ENCODE measurements around the gene SLC16A5. TPM values are rescaled to one million over a fixed set of nuclear protein-coding genes. Genes with fewer than 3 reads are reported as not detected.

Gene SLC16A5
- 12.7 and 19.1 TPM in 2 replicates for total RNA-seq

GRCh38 chr17:75087558-75088453 lies at the start of gene SLC16A5:
Gene SLC16A5, plus strand, starts transcription at chr17:75087954. Its CDS starts 5,683 bp downstream, at chr17:75093637.

GRCh38 chr17:75046407-75047289 lies 41.1 kb upstream of the SLC16A5 start, which contains the start of the genes ATP5PD and KCTD2:
Gene ATP5PD, minus strand, starts transcription at chr17:75046969. Its CDS starts 4,319 bp downstream, at chr17:75042650.
Gene KCTD2, plus strand, starts transcription at chr17:75047225. Its CDS starts 26 bp downstream, at chr17:75047251.

GRCh38 chr17:75109407-75110233 lies 21.9 kb downstream of the SLC16A5 start, which contains the start of gene ARMC7:
Gene ARMC7, plus strand, starts transcription at chr17:75109969. Its CDS starts 320 bp downstream, at chr17:75110289.

GRCh38 chr17:75131278-75132017 lies 43.7 kb downstream of the SLC16A5 start, which contains the start of gene NT5C:
Gene NT5C, minus strand, starts transcription at chr17:75131742. Its CDS starts 35 bp downstream, at chr17:75131707.

GRCh38 chr17:75154195-75155106 lies 66.7 kb downstream of the SLC16A5 start, which contains the start of gene JPT1:
Gene JPT1, minus strand, starts transcription at chr17:75154512. Its CDS starts 115 bp downstream, at chr17:75154397.

Other genes starting within 250 kb of the SLC16A5 start
- not detected in 2 replicates for gene GRIN2C, start 228.1 kb upstream of the SLC16A5 start, total RNA-seq
- 28.1 and 30.8 TPM in 2 replicates for gene FDXR, start 215.0 kb upstream of the SLC16A5 start, total RNA-seq
- gene FADS6, start 194.3 kb upstream of the SLC16A5 start, total RNA-seq, result not detected in 2 replicates
- gene USH1G, start 164.7 kb upstream of the SLC16A5 start, total RNA-seq, result not detected in 2 replicates
- gene OTOP2, start 163.7 kb upstream of the SLC16A5 start, total RNA-seq, result not detected in 2 replicates
- not detected in 2 replicates for gene OTOP3, start 152.1 kb upstream of the SLC16A5 start, total RNA-seq
- 4.3 TPM in 1 of 2 replicates, not detected in the other for gene HID1, start 115.2 kb upstream of the SLC16A5 start, total RNA-seq
- 18.8 and 29.2 TPM in 2 replicates for gene CDR2L, start 100.3 kb upstream of the SLC16A5 start, total RNA-seq
- 55.7 and 64.6 TPM in 2 replicates for gene MRPL58, start 75.3 kb upstream of the SLC16A5 start, total RNA-seq
- 169 and 302 TPM in 2 replicates for gene ATP5PD, start 41.0 kb upstream of the SLC16A5 start, total RNA-seq
- gene KCTD2, start 40.7 kb upstream of the SLC16A5 start, total RNA-seq, result 8.3 and 13.8 TPM in 2 replicates
- 2.5 and 13.3 TPM in 2 replicates for gene ARMC7, start 22.0 kb downstream of the SLC16A5 start, total RNA-seq
- 83.4 and 139 TPM in 2 replicates for gene NT5C, start 43.8 kb downstream of the SLC16A5 start, total RNA-seq
- 105 and 339 TPM in 2 replicates for gene JPT1, start 66.6 kb downstream of the SLC16A5 start, total RNA-seq
- gene SUMO2, start 95.0 kb downstream of the SLC16A5 start, total RNA-seq, result 108 and 122 TPM in 2 replicates
- 26.8 and 38.6 TPM in 2 replicates for gene NUP85, start 117.7 kb downstream of the SLC16A5 start, total RNA-seq
- gene GGA3, start 173.7 kb downstream of the SLC16A5 start, total RNA-seq, result 13.3 and 15.5 TPM in 2 replicates
- 43.4 and 53.0 TPM in 2 replicates for gene MRPS7, start 173.9 kb downstream of the SLC16A5 start, total RNA-seq
- 5.8 and 8.0 TPM in 2 replicates for gene MIF4GD, start 183.3 kb downstream of the SLC16A5 start, total RNA-seq
- gene SLC25A19, start 201.5 kb downstream of the SLC16A5 start, total RNA-seq, result 3.0 and 10.2 TPM in 2 replicates

Data from epithelial cell of alveolus of lung (primary cell).